ENCODE results near the gene SARDH. TPM values are rescaled to one million over a fixed set of nuclear protein-coding genes. Genes with fewer than 3 reads are reported as not detected.
A peak's percentile ranks its signal among the peaks of the same experiment; 100 is the strongest.

The SARDH gene
- total RNA-seq, 4 donors from 2014 or later: 0.47 to 5.0 (median 0.95) TPM

DNA sequence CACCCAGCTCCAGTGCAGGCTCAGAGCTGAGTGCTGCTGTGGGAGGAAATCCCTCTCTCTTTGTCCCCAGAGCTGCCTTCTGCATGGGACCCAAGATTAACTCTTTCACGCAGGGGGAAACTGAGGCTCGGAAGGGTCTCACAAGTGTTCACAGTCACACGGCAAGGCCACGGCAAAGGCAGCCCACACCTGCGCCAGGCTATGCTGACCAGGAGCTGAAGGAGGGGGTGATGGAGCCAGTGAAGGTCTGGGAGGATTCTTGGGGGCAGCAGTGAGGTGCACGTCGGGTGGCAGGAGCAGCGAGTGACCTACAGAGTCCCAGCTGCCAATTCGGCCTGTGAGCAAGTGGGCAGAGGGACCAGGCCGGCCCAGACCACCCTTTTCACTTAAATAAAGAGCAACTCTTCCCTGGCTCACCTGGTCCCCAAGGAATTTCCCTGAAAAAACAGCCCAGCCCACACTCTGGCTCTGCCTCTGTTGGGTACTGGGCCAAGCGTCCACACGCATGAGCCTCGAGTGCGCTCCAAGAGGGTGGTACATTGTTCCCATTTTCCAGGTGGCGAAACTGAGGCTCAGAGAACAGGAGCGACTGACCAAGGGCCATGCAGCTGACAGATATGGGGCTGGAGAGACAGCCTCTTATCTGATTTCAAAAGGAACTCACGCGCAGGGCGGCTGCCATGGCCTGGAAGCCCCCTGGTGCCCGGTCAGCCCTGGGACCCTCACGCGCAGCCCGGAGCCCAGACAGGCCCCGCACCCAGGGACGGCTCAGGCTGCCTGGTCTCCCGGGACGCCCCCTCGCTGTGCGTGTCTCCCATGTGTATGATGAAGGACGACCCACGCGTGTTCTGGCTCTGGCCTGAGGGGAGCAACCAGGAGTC lies 28.2 kb downstream of the SARDH start:
- no peaks in the 10 kb centered on the region for H3K36me3 ChIP-seq
- H3K4me3 ChIP-seq: no peak overlapping the region
- TF ChIP-seq, protein P1, sequence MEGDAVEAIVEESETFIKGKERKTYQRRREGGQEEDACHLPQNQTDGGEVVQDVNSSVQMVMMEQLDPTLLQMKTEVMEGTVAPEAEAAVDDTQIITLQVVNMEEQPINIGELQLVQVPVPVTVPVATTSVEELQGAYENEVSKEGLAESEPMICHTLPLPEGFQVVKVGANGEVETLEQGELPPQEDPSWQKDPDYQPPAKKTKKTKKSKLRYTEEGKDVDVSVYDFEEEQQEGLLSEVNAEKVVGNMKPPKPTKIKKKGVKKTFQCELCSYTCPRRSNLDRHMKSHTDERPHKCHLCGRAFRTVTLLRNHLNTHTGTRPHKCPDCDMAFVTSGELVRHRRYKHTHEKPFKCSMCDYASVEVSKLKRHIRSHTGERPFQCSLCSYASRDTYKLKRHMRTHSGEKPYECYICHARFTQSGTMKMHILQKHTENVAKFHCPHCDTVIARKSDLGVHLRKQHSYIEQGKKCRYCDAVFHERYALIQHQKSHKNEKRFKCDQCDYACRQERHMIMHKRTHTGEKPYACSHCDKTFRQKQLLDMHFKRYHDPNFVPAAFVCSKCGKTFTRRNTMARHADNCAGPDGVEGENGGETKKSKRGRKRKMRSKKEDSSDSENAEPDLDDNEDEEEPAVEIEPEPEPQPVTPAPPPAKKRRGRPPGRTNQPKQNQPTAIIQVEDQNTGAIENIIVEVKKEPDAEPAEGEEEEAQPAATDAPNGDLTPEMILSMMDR (IDR thresholded peaks at IDR 0.05): no peak
- TF ChIP-seq POLR2A (IDR thresholded peaks at IDR 0.05): no peak
- H3K27ac ChIP-seq: no peak overlapping the region
- H3K4me1 ChIP-seq: peaks cover 0 to 5% (median 0%) of the 10 kb centered on the region in 4 donors
- H3K9me3 ChIP-seq: no peaks in the 10 kb centered on the region
- H3K27me3 ChIP-seq: no peaks in the 10 kb centered on the region
- no peak for DNase-seq

DNA sequence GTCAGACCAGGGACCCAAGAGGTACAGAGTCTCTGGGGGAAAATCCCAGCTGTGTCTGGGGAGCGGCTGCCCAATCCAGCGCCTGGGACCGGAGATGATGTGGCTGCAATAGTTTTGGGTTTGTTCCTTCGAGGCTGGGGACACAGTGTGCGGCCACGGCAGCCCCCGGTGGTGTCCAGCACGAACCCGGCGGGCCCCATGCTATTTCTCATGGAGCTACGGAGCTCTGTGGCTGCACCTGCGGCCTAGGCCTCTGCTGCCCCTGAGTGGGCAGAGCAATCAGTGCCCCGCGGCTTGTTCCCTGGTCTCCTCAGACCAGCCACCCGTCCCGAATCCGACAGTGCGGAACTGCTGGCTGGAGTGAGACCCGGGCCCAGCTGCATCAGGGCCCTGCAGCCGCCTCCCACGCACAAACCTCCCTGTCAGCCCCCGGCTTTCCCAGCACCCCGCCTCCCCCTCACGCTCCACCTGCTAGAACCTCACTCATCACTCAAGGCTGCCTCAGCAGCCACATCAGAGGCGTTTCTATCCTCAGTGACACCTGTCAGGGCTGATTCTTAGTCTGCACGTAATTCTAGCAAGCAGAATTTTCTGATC lies 29.0 kb downstream of the SARDH start:
- no peak for TF ChIP-seq POLR2A (IDR thresholded peaks at IDR 0.05)

DNA sequence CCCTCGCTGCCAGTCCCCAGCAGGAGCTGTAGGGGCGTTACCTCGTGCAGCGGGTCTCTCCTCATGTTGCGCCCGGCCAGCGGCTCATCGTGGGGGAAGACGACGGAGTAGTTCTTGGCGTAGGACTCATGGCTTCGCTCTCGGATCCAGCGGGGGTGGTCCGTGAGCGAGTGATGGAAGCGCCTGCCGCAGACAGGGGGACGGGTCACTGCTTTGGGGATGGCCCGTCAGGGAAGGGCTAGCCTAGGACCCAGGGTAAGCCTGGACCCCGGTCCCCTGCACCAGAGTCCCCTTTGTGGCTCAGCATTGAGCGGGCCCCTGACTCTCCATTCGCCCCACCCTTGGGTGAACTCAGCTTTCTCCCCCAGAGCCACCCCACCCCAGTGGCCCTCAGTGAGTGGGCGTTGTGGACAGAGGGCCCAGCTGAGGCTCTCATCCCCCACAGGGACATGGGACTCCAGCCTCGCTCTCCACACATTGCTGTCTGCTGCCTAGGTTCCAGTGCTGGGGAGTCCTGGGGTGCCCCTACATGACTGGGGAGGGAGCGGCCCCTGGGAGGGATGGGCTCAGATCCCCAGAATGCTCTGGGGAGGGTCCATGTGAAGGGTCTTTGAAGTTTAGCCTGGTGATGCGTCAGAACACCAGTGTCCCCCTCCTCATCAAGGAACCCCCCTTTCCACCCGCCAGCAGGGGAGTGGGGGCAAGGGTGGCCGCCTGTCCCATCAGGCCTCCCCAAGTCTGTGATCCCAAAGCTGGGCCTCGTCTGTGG lies 29.7 kb downstream of the SARDH start:
- Histone ChIP-seq H3K4me1 (peaks cover 0 to 5% (median 0%) of the 10 kb centered on the region in 4 donors), H3K9me3 (no peaks in the 10 kb centered on the region), H3K36me3 (no peaks in the 10 kb centered on the region), H3K4me3 (no peak overlapping the region), H3K27me3 (no peaks in the 10 kb centered on the region), H3K27ac (no peak overlapping the region)
- TF ChIP-seq POLR2A (IDR thresholded peaks at IDR 0.05): no peak
- TF ChIP-seq, protein P1 (IDR thresholded peaks at IDR 0.05): no peak
- DNase-seq: no peak

More for the DNA sequence above, 29.0 kb downstream of the SARDH start:
- peak overlapping the region in 1 of 4 donors; percentile 10 for H3K27ac ChIP-seq
- H3K4me1 ChIP-seq: peaks cover 0 to 5% (median 0%) of the 10 kb centered on the region in 4 donors
- no peaks in the 10 kb centered on the region for H3K9me3 ChIP-seq
- H3K4me3 ChIP-seq: no peak overlapping the region
- peak in 2 of 3 donors; percentile 26 to 62 for DNase-seq
- no peaks in the 10 kb centered on the region for H3K36me3 ChIP-seq
- no peaks in the 10 kb centered on the region for H3K27me3 ChIP-seq

DNA sequence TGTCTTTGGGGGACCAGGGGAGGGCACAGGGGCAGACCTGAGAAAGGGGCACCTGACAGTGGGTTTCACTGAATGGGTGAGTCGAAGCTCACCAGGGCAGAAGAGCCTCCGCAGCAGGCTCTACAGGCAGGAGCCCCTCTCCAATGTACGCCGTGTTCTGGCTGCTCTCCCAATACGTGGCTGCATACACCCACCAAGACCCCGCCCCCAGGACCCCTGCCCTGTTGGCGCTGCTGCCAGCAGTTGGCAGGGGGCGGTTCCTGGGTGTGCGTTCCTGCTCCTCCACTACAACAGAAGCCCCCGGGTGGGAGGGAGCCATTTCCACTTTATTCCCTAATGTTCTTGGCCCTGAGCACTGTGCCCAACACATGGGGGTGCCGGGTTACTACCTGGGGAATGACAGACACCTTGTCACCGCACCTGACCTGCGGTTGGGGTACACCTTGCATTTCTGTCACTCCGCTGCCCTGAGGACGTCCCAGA lies 30.3 kb downstream of the SARDH start:
- Histone ChIP-seq H3K27me3 (no peaks in the 10 kb centered on the region), H3K4me1 (peaks cover 0 to 4% (median 1%) of the 10 kb centered on the region in 4 donors), H3K36me3 (no peaks in the 10 kb centered on the region), H3K27ac (peak overlapping the region in 2 of 4 donors; percentile 8 to 43), H3K9me3 (no peaks in the 10 kb centered on the region), H3K4me3 (no peak overlapping the region)
- DNase-seq: no peak
- no peak for TF ChIP-seq POLR2A (IDR thresholded peaks at IDR 0.05)
- TF ChIP-seq, protein P1 (IDR thresholded peaks at IDR 0.05): no peak

DNA sequence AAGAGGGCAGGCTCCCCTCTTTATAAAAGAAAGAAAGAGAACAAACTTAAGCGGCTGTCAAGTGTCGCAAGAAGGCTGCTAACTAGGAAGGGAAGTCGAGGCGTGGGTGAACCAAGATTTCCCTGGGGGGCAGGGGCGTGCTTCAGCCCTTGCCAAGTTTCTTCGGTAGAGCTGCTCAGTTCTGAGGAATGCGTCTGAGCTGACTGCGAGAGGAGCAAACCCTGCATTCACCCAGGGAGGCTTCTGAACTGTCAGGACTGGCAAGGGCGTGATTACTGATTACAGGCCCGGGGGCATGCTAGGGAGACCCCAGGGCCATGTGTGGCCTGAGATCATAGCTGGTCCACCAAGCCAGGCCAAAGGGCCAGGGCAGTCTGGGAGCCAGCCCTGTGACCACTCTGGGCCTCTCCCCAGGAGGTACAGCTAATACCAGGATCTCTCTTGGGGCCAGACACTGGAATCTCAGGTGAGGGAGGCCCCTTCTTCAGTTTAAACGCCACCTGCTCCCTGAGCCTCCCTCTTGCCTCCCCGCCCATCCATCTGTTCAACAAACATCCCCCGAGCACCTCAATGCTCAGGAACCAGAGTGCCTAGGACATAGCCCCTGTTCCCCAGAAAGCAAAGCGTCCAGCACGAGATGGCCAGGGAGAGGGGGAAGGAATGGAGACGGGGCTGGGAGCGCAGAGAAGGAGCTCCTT lies 30.9 kb downstream of the SARDH start:
- no peak for DNase-seq

More for the DNA sequence above, 30.9 kb downstream of the SARDH start:
- H3K36me3 ChIP-seq: no peaks in the 10 kb centered on the region
- TF ChIP-seq, protein P1 (IDR thresholded peaks at IDR 0.05): no peak
- no peak for TF ChIP-seq POLR2A (IDR thresholded peaks at IDR 0.05)
- H3K27ac ChIP-seq: peak overlapping the region in 2 of 4 donors; percentile 8 to 43
- no peak overlapping the region for H3K4me3 ChIP-seq
- H3K9me3 ChIP-seq: no peaks in the 10 kb centered on the region
- no peaks in the 10 kb centered on the region for H3K27me3 ChIP-seq
- H3K4me1 ChIP-seq: peaks cover 0 to 8% (median 3%) of the 10 kb centered on the region in 4 donors
